Fibroblast of lung (primary cell): ENCODE results near the gene ATAD3B. TPM values are rescaled to one million over a fixed set of nuclear protein-coding genes. Genes with fewer than 3 reads are reported as not detected.
"Not testable (repeated sequence)": the region's sequence is repeated elsewhere in the genome, so short reads cannot be mapped to it uniquely, and the experiment has no call there.

Source experiments
- DNase-seq, 2 donors: peaks; one replicate each; pipeline versions ENCODE4 v3.0.0 to v3.0.0-alpha.2; 2010; ENCODE audit warnings: low read depth in 2 of 2
- H2AFZ ChIP-seq: 2 replicates; pipeline ENCODE4 v1.5.1; 2012; ENCODE audit warnings: low read length, control low read depth, inconsistent platforms
- H3K27ac ChIP-seq: 2 replicates; pipeline ENCODE4 v1.5.1; 2011; ENCODE audit warnings: low read length, control low read depth; ENCODE audit not compliant: insufficient read depth
- H3K27me3 ChIP-seq: 2 replicates; pipeline ENCODE4 v1.5.1; 2011; ENCODE audit warnings: mild to moderate bottlenecking, low read length; ENCODE audit not compliant: control insufficient read depth, insufficient read depth
- H3K36me3 ChIP-seq: 2 replicates; pipeline ENCODE4 v1.5.1; 2011; ENCODE audit warnings: low read length; ENCODE audit not compliant: control insufficient read depth, insufficient read depth
- H3K4me1 ChIP-seq: 2 replicates; pipeline ENCODE4 v1.5.1; 2011; ENCODE audit warnings: low read length; ENCODE audit not compliant: control insufficient read depth, insufficient read depth; ENCODE audit errors: extremely low read depth
- H3K4me2 ChIP-seq: 2 replicates; pipeline ENCODE4 v1.5.1; 2011; ENCODE audit warnings: low read length, control low read depth; ENCODE audit not compliant: insufficient read depth; ENCODE audit errors: extremely low read depth
- H3K4me3 ChIP-seq, 4 experiments: fragments of 200-600 bp in 1 of 4; sonication (generic) in 1 of 4; replicated peaks in 1 of 4; 2 replicates each; pipeline ENCODE4 v1.5.1; 2011 to 2016; ENCODE audit warnings: low read length in 4 of 4, low read depth in 3 of 4, mild to moderate bottlenecking in 3 of 4, control low read depth in 2 of 4, inconsistent platforms in 1 of 4, mixed read lengths in 1 of 4; ENCODE audit not compliant: insufficient read depth in 1 of 4; ENCODE audit errors: control extremely low read depth in 1 of 4
- H3K79me2 ChIP-seq: 2 replicates; pipeline ENCODE4 v1.5.1; 2012; ENCODE audit warnings: mild to moderate bottlenecking, low read length, inconsistent platforms; ENCODE audit not compliant: control insufficient read depth, insufficient read depth
- H3K9ac ChIP-seq: 2 replicates; pipeline ENCODE4 v1.5.1; 2011; ENCODE audit warnings: mild to moderate bottlenecking, low read length, control low read depth; ENCODE audit not compliant: insufficient read depth
- H3K9me3 ChIP-seq: 2 replicates; pipeline ENCODE4 v1.5.1; 2012; ENCODE audit warnings: low read depth, low read length; ENCODE audit not compliant: control insufficient read depth, insufficient read depth
- H4K20me1 ChIP-seq: 2 replicates; pipeline ENCODE4 v1.5.1; 2011; ENCODE audit warnings: low read length; ENCODE audit not compliant: control insufficient read depth, insufficient read depth; ENCODE audit errors: extremely low read depth
- CTCF ChIP-seq, 2 donors: IDR thresholded peaks in 1 of 2; conservative IDR thresholded peaks in 1 of 2; 1 replicate in 1 of 2; 2 replicates in 1 of 2; pipeline ENCODE4 v1.5.1; 2011 to 2012; ENCODE audit warnings: low read length in 2 of 2, control low read depth in 1 of 2, inconsistent platforms in 1 of 2, low read depth in 1 of 2, mild to moderate bottlenecking in 1 of 2
- EZH2 ChIP-seq: IDR thresholded peaks from 2 replicates; pipeline ENCODE4 v1.5.1; 2012; ENCODE audit warnings: low read length, control low read depth, mild to moderate bottlenecking; ENCODE audit errors: missing control alignments
- polyA plus RNA-seq, 2 donors: library from polyadenylated mRNA; depleted of rRNA in 1 of 2; stranded (reverse) in 1 of 2; unstranded in 1 of 2; fragments of >200 nt; gene quantifications; 2 replicates each; pipeline ENCODE4 v1.2.1, GENCODE V29; 2011 to 2012; ENCODE audit warnings: missing spikeins in 1 of 2
- total RNA-seq: library from RNA; depleted of rRNA; stranded (reverse); fragments of >200 nt; gene quantifications from 2 replicates; pipeline ENCODE4 v1.2.1, GENCODE V29; 2014

ATAD3B gene
- total and polyA plus RNA-seq, 2 donors (not counting 1 experiment from before 2014, with no cell fraction given): 7.0 to 15.0 TPM

GRCh38 chr1:1463312-1463711, 8.3 kb upstream of the ATAD3B start:
- no peak overlapping the region for H3K4me3 ChIP-seq
- H3K4me1 ChIP-seq: no peaks in the 10 kb centered on the region
- DNase-seq: no peak
- H3K9me3 ChIP-seq: no peaks in the 10 kb centered on the region
- no peaks in the 10 kb centered on the region for H3K79me2 ChIP-seq
- no peak for TF ChIP-seq CTCF (conservative IDR thresholded peaks at IDR 0.05 in 1 of 2, IDR thresholded peaks at IDR 0.05 in 1 of 2; ENCODE audit: low read depth in 1 of 2, low read length in 2 of 2)
- TF ChIP-seq EZH2: no peak
- no peak overlapping the region for H3K9ac ChIP-seq
- H3K27ac ChIP-seq: no peak overlapping the region
- no peaks in the 10 kb centered on the region for H3K27me3 ChIP-seq
- H4K20me1 ChIP-seq: no peaks in the 10 kb centered on the region
- H2AFZ ChIP-seq: no peak overlapping the region
- no peaks in the 10 kb centered on the region for H3K36me3 ChIP-seq
- H3K4me2 ChIP-seq: no peak overlapping the region

- not testable (repeated sequence) for H3K4me3 ChIP-seq, H3K9me3 ChIP-seq
These were observed 3.2 kb upstream of the ATAD3B start for GRCh38 chr1:1468196-1468985.

GRCh38 chr1:1470626-1471388, 758 bp upstream of the ATAD3B start:
- Histone ChIP-seq H3K4me3 (peak overlapping the region; percentile 54 to 98 (median 70)), H3K4me2 (peak overlapping the region; percentile 71), H3K27me3 (no peaks in the 10 kb centered on the region), H3K9me3 (no peaks in the 10 kb centered on the region), H4K20me1 (no peaks in the 10 kb centered on the region), H3K27ac (peak overlapping the region; percentile 44), H3K9ac (peak overlapping the region; percentile 72), H3K79me2 (peaks cover 29% of the 10 kb centered on the region), H3K36me3 (no peaks in the 10 kb centered on the region), H3K4me1 (no peaks in the 10 kb centered on the region), H2AFZ (peak overlapping the region; percentile 28)
- DNase-seq: no peak
- TF ChIP-seq EZH2 (no peak), CTCF (conservative IDR thresholded peaks at IDR 0.05 in 1 of 2, IDR thresholded peaks at IDR 0.05 in 1 of 2; ENCODE audit: low read depth in 1 of 2, low read length in 2 of 2) (no peak)

More at GRCh38 chr1:1468196-1468985, 3.2 kb upstream of the ATAD3B start:
- H4K20me1 ChIP-seq, H3K27me3 ChIP-seq, H3K4me2 ChIP-seq, H3K9ac ChIP-seq, H3K36me3 ChIP-seq, DNase-seq, H3K27ac ChIP-seq, H3K4me1 ChIP-seq, H2AFZ ChIP-seq: not testable (repeated sequence)
- H3K79me2 ChIP-seq: peaks cover 12% of the 10 kb centered on the region

- peak in 1 of 2 donors; percentile 15 for DNase-seq
- Histone ChIP-seq H3K27ac (peak overlapping the region; percentile 67), H3K79me2 (peaks cover 41% of the 10 kb centered on the region)
These were observed 700 bp downstream of the ATAD3B start for GRCh38 chr1:1472053-1472876.

GRCh38 chr1:1476011-1476410, 4.4 kb downstream of the ATAD3B start:
- H2AFZ ChIP-seq, DNase-seq, H3K9me3 ChIP-seq, H3K9ac ChIP-seq, H3K4me1 ChIP-seq, H3K27me3 ChIP-seq, H3K4me3 ChIP-seq, H4K20me1 ChIP-seq, H3K27ac ChIP-seq, H3K4me2 ChIP-seq: not testable (repeated sequence)
- H3K79me2 ChIP-seq: peaks cover 47% of the 10 kb centered on the region
- peaks cover 19% of the 10 kb centered on the region for H3K36me3 ChIP-seq

More at GRCh38 chr1:1472053-1472876, 700 bp downstream of the ATAD3B start:
- H3K9ac ChIP-seq: peak overlapping the region; percentile 53
- H3K36me3 ChIP-seq, H3K27me3 ChIP-seq, H2AFZ ChIP-seq, H3K4me1 ChIP-seq, H4K20me1 ChIP-seq, H3K9me3 ChIP-seq: not testable (repeated sequence)
- peak overlapping the region; percentile 85 for H3K4me2 ChIP-seq
- H3K4me3 ChIP-seq: peak overlapping the region; percentile 51 to 82 (median 72)
